ENCODE data around the gene HCFC1R1. TPM values are rescaled to one million over a fixed set of nuclear protein-coding genes. Genes with fewer than 3 reads are reported as not detected.

The HCFC1R1 gene
- total RNA-seq, 1 experiment from 2014 or later, result 60.0 TPM

GRCh38 chr16:2973093-2973492 is 50.6 kb downstream of the HCFC1R1 start:
- DNase-seq (ENCODE audit: low read depth, low spot score) (no peak), ATAC-seq (no peak)
- Histone ChIP-seq H3K9me2 (ENCODE audit: insufficient read depth) (no peaks in the 10 kb centered on the region), H3K36me3 (ENCODE audit: control insufficient read depth in 1 of 2, insufficient read depth in 2 of 2, low read length in 2 of 2) (peaks cover 5 to 37% of the 10 kb centered on the region in 2 experiments; a peak in 3 of 4 replicates), H3K9ac (ENCODE audit: low read length) (0 out of 2 replicates have a peak overlapping the region, but pooled peaks have one; percentile 8), H4K20me1 (ENCODE audit: insufficient read depth) (peaks cover 6% of the 10 kb centered on the region; the same call in 1 of the 2 replicates), H3K27me3 (ENCODE audit: insufficient read depth, low read length) (no peaks in the 10 kb centered on the region), H3K9me3 (ENCODE audit: control insufficient read depth in 1 of 2, insufficient read depth in 1 of 2, low read depth in 1 of 2, low read length in 2 of 2) (no peaks in the 10 kb centered on the region), H3K4me1 (ENCODE audit: control insufficient read depth in 1 of 2, insufficient read depth in 2 of 2, low read length in 2 of 2) (peaks cover 9 to 34% of the 10 kb centered on the region in 2 experiments), H3K4me2 (ENCODE audit: low read length) (no peak overlapping the region), H3K4me3 (replicated peaks in 1 of 2; ENCODE audit: low read depth in 1 of 2, low read length in 2 of 2) (no peak overlapping the region), H2AFZ (ENCODE audit: low read depth, low read length, poor library complexity, severe bottlenecking) (no peak overlapping the region), H3K79me2 (ENCODE audit: insufficient read depth, low read length) (peaks cover 62% of the 10 kb centered on the region), H3K27ac (ENCODE audit: low read depth, low read length) (peak overlapping the region; percentile 95; the same call in 1 of the 2 replicates)
- intact Hi-C loops (cut with micrococcal nuclease), result no loop called here
- ChIA-PET CTCF (no interaction called here), POLR2A (interaction anchor here (1.0 kb wide), 1 partner anchor 8 kb away, joined by 3 read pairs; no protein-coding TSS in a partner anchor), RAD21 (ENCODE audit: low non-redundant PET in 1 of 2, low total read pairs in 2 of 2, uncharacterized antibody in 2 of 2, unreplicated experiment in 2 of 2) (no interaction called here)
- BruUV-seq (replicated peaks), result no TSS peak
- TF ChIP-seq MAX (IDR thresholded peaks at IDR 0.05) (no peak), JUND (IDR thresholded peaks at IDR 0.05) (no peak), TCF7L2 (IDR thresholded peaks at IDR 0.05; ENCODE audit: borderline replicate concordance, extremely low read depth, insufficient read depth, insufficient read length) (no peak)

Other genes with a start within 250 kb of the HCFC1R1 start
- 239 TPM for gene ELOB, start 246.7 kb downstream of the HCFC1R1 start, total RNA-seq (2021; ENCODE audit: unreplicated experiment)
- not detected for gene PRSS33, start 236.4 kb downstream of the HCFC1R1 start, total RNA-seq (2021; ENCODE audit: unreplicated experiment)
- gene PRSS41, start 225.5 kb downstream of the HCFC1R1 start, total RNA-seq (2021; ENCODE audit: unreplicated experiment), result not detected
- 0.39 TPM for gene PRSS21, start 206.7 kb downstream of the HCFC1R1 start, total RNA-seq (2021; ENCODE audit: unreplicated experiment)
- gene ZG16B, start 193.6 kb downstream of the HCFC1R1 start, total RNA-seq (2021; ENCODE audit: unreplicated experiment), result 2.3 TPM
- 20.2 TPM for gene PRSS22, start 165.8 kb downstream of the HCFC1R1 start, total RNA-seq (2021; ENCODE audit: unreplicated experiment)
- 33.7 TPM for gene FLYWCH2, start 140.7 kb downstream of the HCFC1R1 start, total RNA-seq (2021; ENCODE audit: unreplicated experiment)
- 66.6 TPM for gene FLYWCH1, start 112.0 kb downstream of the HCFC1R1 start, total RNA-seq (2021; ENCODE audit: unreplicated experiment)
- gene KREMEN2, start 59.7 kb downstream of the HCFC1R1 start, total RNA-seq (2021; ENCODE audit: unreplicated experiment), result 14.1 TPM
- 45.6 TPM for gene PAQR4, start 54.6 kb downstream of the HCFC1R1 start, total RNA-seq (2021; ENCODE audit: unreplicated experiment)
- 104 TPM for gene PKMYT1, start 43.5 kb downstream of the HCFC1R1 start, total RNA-seq (2021; ENCODE audit: unreplicated experiment)
- 0.76 TPM for gene CLDN9, start 11.0 kb downstream of the HCFC1R1 start, total RNA-seq (2021; ENCODE audit: unreplicated experiment)
- 0.49 TPM for gene CLDN6, start 5.8 kb downstream of the HCFC1R1 start, total RNA-seq (2021; ENCODE audit: unreplicated experiment)
- 188 TPM for gene TNFRSF12A, start 3.6 kb downstream of the HCFC1R1 start, total RNA-seq (2021; ENCODE audit: unreplicated experiment)
- gene THOC6, start 93 bp upstream of the HCFC1R1 start, total RNA-seq (2021; ENCODE audit: unreplicated experiment), result 62.9 TPM
- 21.3 TPM for gene BICDL2, start 13.0 kb upstream of the HCFC1R1 start, total RNA-seq (2021; ENCODE audit: unreplicated experiment)
- gene MMP25, start 22.6 kb upstream of the HCFC1R1 start, total RNA-seq (2021; ENCODE audit: unreplicated experiment), result 2.5 TPM
- gene IL32, start 41.7 kb upstream of the HCFC1R1 start, total RNA-seq (2021; ENCODE audit: unreplicated experiment), result 13.7 TPM
- 0.76 TPM for gene ZSCAN10, start 75.4 kb upstream of the HCFC1R1 start, total RNA-seq (2021; ENCODE audit: unreplicated experiment)
- gene ZNF205, start 88.6 kb upstream of the HCFC1R1 start, total RNA-seq (2021; ENCODE audit: unreplicated experiment), result 17.0 TPM
- 11.0 TPM for gene ZNF213, start 111.1 kb upstream of the HCFC1R1 start, total RNA-seq (2021; ENCODE audit: unreplicated experiment)
- not detected for gene OR1F1, start 164.3 kb upstream of the HCFC1R1 start, total RNA-seq (2021; ENCODE audit: unreplicated experiment)
- 8.8 TPM for gene ZNF200, start 211.2 kb upstream of the HCFC1R1 start, total RNA-seq (2021; ENCODE audit: unreplicated experiment)
- gene MEFV, start 232.7 kb upstream of the HCFC1R1 start, total RNA-seq (2021; ENCODE audit: unreplicated experiment), result 0.15 TPM

Data from HCT116 (cell line).